OCI-LY3 (cell line): ENCODE data around the gene BCL2L13.
"Not testable (repeated sequence)": the region's sequence is repeated elsewhere in the genome, so short reads cannot be mapped to it uniquely, and the experiment has no call there.

Experiments
- H2AFZ ChIP-seq: fragments of 200-600, 300-600 bp; shearing (Covaris generic); 2 replicates; pipeline ENCODE4 v1.6.0; 2014; ENCODE audit warnings: antibody characterized with exemption, low read depth, low read length
- H3K27ac ChIP-seq: fragments of 200-600, 300-600 bp; sonication (generic); 2 replicates; pipeline ENCODE4 v1.5.1; 2014; ENCODE audit warnings: mild to moderate bottlenecking, low read length, moderate library complexity, mixed read lengths
- H3K27me3 ChIP-seq: fragments of 200-600, 300-600 bp; sonication (generic); 2 replicates; pipeline ENCODE4 v1.6.1; 2014; ENCODE audit warnings: low read depth, low read length, mixed read lengths
- H3K36me3 ChIP-seq: fragments of 200-600, 300-600 bp; sonication (generic); replicated peaks from 2 replicates; pipeline ENCODE3; 2014; ENCODE audit warnings: low read depth, low read length, mixed read lengths
- H3K4me1 ChIP-seq: fragments of 300-600, 200-600 bp; sonication (generic); 2 replicates; pipeline ENCODE4 v1.6.1; 2014; ENCODE audit warnings: low read length, mixed read lengths
- H3K4me2 ChIP-seq: fragments of 200-600, 300-600 bp; sonication (generic); 2 replicates; pipeline ENCODE4 v1.6.1; 2014; ENCODE audit warnings: low read length, mixed read lengths
- H3K4me3 ChIP-seq: fragments of 300-600, 200-600 bp; sonication (generic); 2 replicates; pipeline ENCODE4 v1.5.1; 2014; ENCODE audit warnings: antibody characterized with exemption, mild to moderate bottlenecking, low read length, moderate library complexity
- H3K79me2 ChIP-seq: fragments of 300-600, 200-600 bp; shearing (Covaris generic); 2 replicates; pipeline ENCODE4 v1.6.1; 2014; ENCODE audit warnings: mild to moderate bottlenecking, low read length, mixed read lengths
- H3K9ac ChIP-seq: fragments of 300-600, 200-600 bp; shearing (Covaris generic); 2 replicates; pipeline ENCODE4 v1.6.0; 2014; ENCODE audit warnings: mild to moderate bottlenecking, low read length, moderate library complexity
- H3K9me3 ChIP-seq: fragments of 200-600, 300-600 bp; shearing (Covaris generic); 2 replicates; pipeline ENCODE4 v1.6.1; 2014; ENCODE audit warnings: low read length, mixed read lengths; ENCODE audit not compliant: insufficient read depth
- H4K20me1 ChIP-seq: fragments of 200-600, 300-600 bp; sonication (generic); 2 replicates; pipeline ENCODE4 v1.6.1; 2016; ENCODE audit warnings: low read length, mixed read lengths; ENCODE audit not compliant: insufficient read depth
- CTCF ChIP-seq: fragments of 200-600, 300-600 bp; sonication (generic); IDR thresholded peaks from 2 replicates; pipeline ENCODE4 v1.5.1; 2014; ENCODE audit warnings: antibody characterized with exemption, low read length, low read depth
- EZH2phosphoT487 ChIP-seq: fragments of 200-600 bp; shearing (Covaris generic); IDR thresholded peaks from 2 replicates; pipeline ENCODE4 v1.6.1; 2018; ENCODE audit warnings: antibody characterized with exemption, mixed run types, low read depth

Gene BCL2L13

GRCh38 chr22:17695986-17696385 is 57.4 kb downstream of the BCL2L13 start:
- no peaks in the 10 kb centered on the region for H3K4me1 ChIP-seq
- no peaks in the 10 kb centered on the region for H3K27me3 ChIP-seq

GRCh38 chr22:17697196-17697595 is 58.6 kb downstream of the BCL2L13 start:
- not testable (repeated sequence) for H2AFZ ChIP-seq, H3K79me2 ChIP-seq, H3K27me3 ChIP-seq, H3K27ac ChIP-seq, H4K20me1 ChIP-seq, H3K9ac ChIP-seq, H3K4me1 ChIP-seq, H3K9me3 ChIP-seq, H3K36me3 ChIP-seq, H3K4me3 ChIP-seq, H3K4me2 ChIP-seq

More at GRCh38 chr22:17695986-17696385, 57.4 kb downstream of the BCL2L13 start:
- H3K9me3 ChIP-seq = no peaks in the 10 kb centered on the region
- H3K4me3 ChIP-seq = no peak overlapping the region
- H3K9ac ChIP-seq = no peak overlapping the region
- TF ChIP-seq CTCF (no peak), EZH2phosphoT487 (no peak)
- peaks cover 6% of the 10 kb centered on the region for H3K36me3 ChIP-seq
- no peak overlapping the region for H2AFZ ChIP-seq
- no peak overlapping the region for H3K27ac ChIP-seq
- H3K4me2 ChIP-seq = no peak overlapping the region
- no peaks in the 10 kb centered on the region for H4K20me1 ChIP-seq
- H3K79me2 ChIP-seq = no peaks in the 10 kb centered on the region

- not testable (repeated sequence) for H4K20me1 ChIP-seq, H2AFZ ChIP-seq, H3K4me3 ChIP-seq, H3K27ac ChIP-seq, H3K36me3 ChIP-seq, H3K4me2 ChIP-seq, H3K9me3 ChIP-seq, H3K79me2 ChIP-seq, H3K9ac ChIP-seq, H3K27me3 ChIP-seq, H3K4me1 ChIP-seq
These were observed 59.7 kb downstream of the BCL2L13 start for GRCh38 chr22:17698276-17698675.

GRCh38 chr22:17698948-17699347 is 60.4 kb downstream of the BCL2L13 start:
- Histone ChIP-seq H3K4me1 (no peaks in the 10 kb centered on the region), H3K36me3 (peaks cover 9% of the 10 kb centered on the region), H3K4me2 (no peak overlapping the region), H3K79me2 (no peaks in the 10 kb centered on the region), H3K4me3 (no peak overlapping the region), H3K27me3 (no peaks in the 10 kb centered on the region), H2AFZ (no peak overlapping the region), H4K20me1 (no peaks in the 10 kb centered on the region), H3K9me3 (no peaks in the 10 kb centered on the region), H3K9ac (no peak overlapping the region), H3K27ac (no peak overlapping the region)
- TF ChIP-seq EZH2phosphoT487 = no peak
- no peak for TF ChIP-seq CTCF

GRCh38 chr22:17699696-17700340 is 61.3 kb downstream of the BCL2L13 start:
- H3K9ac ChIP-seq = no peak overlapping the region
- H3K27me3 ChIP-seq = no peaks in the 10 kb centered on the region
- no peak overlapping the region for H3K4me3 ChIP-seq
- H3K27ac ChIP-seq = no peak overlapping the region
- no peaks in the 10 kb centered on the region for H3K9me3 ChIP-seq
- no peaks in the 10 kb centered on the region for H3K4me1 ChIP-seq
- TF ChIP-seq EZH2phosphoT487 = no peak
- no peak overlapping the region for H2AFZ ChIP-seq
- no peaks in the 10 kb centered on the region for H4K20me1 ChIP-seq
- no peaks in the 10 kb centered on the region for H3K79me2 ChIP-seq
- no peak overlapping the region for H3K4me2 ChIP-seq
- H3K36me3 ChIP-seq = peaks cover 10% of the 10 kb centered on the region
